Activated CD4-positive, alpha-beta T cell treated with anti-CD3 and anti-CD28 coated beads, Interleukin-10, Interleukin-2, amounts not matched to agents 100 ng/mL and 50 ng/mL, durations not matched to agents 16 hours and 8 hours (primary cell): ENCODE measurements around the gene KRT6A.
"Not testable (repeated sequence)": the region's sequence is repeated elsewhere in the genome, so short reads cannot be mapped to it uniquely, and the experiment has no call there.

Experiments
- DNase-seq: peaks from one replicate; pipeline ENCODE4 v3.0.0-alpha.2; 2020

Gene KRT6A

DNA sequence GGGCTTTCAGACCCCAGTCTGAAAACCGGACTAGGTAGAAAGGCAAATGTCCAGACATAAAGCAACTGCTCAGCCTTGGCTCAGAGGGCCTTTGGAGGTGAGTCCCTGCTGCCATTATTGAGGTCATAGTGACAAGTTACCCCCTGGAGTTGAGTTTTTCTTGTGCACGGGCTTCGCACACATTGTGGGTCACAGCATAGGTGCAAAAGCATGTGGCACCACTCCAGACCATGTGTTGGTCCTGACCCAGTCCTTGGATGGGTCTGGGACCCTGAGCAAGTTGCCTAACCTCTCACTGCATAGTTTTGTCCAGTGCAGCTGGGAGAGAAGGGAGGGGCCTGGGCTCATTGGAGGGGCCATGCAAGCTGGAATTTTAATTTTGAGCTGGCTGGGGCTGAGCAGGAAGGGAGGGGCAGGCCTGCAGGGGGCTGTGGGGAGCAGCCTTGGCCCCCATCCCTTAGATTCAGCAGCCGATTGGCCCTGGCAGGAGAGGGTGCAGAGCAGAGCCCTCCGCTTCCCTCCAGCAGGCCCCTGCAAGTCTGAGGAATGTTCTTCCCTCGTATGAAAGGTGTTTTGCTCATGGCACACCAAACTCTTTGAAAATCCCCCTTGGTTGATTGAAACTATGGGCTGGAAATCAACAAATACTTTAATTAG is 31.3 kb upstream of the KRT6A start:
- no peak for DNase-seq

DNA sequence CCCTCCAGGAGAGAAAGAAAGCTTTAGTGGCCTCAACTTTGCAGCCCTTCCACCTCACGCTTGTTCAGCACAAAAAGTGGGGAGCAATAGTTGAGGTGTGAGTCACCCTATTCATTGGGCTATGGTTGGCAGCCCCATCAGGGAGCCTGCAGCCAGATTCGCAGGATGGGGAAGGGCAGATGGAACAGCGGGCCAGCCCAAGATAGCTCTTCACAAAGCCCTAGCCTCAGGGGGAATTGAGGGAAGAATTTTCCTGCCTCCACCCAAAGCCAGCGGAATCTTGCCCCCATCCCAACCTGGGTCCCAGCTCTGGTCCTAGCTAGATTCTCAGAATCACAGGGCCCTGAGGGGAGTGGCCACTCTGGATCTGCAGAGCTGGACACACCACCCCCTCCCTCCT is 30.8 kb upstream of the KRT6A start:
- no peak for DNase-seq

DNA sequence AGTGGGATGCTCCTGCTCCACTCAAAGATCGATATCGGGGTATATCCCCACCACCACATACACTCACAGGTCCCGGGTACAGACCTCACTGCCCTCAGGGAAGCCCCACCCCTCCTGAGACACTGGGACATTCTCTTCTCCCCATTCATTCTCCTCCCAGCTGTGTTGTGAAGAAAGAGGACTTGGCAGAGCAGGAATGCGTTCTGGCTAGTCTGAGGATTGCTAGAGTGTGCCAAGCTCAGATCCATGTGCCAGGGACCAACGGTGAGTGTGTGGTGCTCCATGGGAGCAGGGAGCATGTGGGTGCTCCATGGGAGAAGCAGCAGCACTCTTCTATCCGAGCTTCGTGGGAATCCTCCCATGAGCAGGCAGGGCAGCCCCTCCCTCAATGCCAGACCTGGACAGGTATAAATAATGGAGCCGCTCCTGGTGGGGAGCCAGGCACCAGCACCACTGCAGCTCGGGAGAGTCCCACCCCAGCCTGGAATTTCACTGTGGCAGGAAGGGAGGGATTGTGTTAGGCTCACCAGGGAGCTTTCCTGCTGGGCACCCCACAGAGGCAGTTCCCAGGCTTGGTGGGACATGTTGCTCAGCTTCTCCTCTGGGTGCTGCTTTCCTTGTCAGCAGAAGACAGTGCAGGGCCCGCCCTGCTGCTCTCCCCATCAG is 29.4 kb upstream of the KRT6A start:
- DNase-seq = no peak

DNA sequence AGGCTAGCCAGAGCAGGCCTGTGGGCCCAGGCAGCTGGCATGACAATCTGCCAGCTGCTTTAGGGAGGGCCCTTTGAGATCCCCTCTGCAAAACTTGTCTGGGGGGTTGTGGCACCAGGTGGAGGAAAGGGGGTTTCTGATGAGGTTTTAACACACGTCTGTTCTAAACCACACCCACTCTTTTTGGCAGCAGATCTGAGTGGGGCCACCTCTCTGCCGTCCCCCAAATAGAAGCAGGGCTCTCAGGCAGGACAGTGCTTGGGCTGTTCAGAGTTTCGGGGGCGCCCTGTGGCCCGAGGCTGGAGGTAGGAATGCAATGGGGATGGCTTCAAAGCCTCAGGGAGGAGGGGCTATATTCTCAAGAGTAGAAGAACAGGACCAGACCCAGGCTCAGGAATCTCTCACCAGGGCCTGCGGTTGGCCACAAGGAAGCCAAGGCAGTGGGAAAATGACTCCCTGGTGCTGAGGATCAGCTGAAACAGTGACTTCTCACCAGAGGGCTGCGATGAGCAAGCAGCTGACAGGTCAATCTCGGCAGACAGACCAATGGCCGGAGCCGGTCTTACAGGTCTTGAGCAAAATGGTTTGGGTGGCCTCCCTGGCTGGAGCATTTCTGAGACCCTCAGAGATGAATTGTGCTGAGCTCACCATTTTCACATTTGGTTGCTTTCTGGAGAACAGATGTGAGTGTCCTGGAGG is 28.7 kb upstream of the KRT6A start:
- no peak for DNase-seq

DNA sequence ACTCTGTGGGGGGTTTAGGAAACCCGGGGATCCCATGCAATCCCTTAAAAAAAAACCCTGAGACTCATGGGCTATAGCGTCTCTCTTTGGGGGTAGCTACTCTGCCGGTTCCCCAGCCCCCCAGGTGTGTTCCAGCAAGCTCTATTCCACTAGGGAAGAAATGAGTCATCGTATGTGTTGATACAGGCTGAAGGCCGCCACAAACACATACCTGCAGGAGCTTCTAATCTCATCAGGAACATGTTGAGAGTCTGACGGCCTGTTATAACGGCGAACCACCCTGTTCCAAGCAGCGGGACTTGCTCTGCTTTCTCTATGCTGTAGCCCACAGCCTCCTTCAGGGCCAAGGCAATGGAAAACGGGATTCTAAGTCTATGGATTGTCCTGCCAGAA is 28.1 kb upstream of the KRT6A start:
- no peak for DNase-seq

DNA sequence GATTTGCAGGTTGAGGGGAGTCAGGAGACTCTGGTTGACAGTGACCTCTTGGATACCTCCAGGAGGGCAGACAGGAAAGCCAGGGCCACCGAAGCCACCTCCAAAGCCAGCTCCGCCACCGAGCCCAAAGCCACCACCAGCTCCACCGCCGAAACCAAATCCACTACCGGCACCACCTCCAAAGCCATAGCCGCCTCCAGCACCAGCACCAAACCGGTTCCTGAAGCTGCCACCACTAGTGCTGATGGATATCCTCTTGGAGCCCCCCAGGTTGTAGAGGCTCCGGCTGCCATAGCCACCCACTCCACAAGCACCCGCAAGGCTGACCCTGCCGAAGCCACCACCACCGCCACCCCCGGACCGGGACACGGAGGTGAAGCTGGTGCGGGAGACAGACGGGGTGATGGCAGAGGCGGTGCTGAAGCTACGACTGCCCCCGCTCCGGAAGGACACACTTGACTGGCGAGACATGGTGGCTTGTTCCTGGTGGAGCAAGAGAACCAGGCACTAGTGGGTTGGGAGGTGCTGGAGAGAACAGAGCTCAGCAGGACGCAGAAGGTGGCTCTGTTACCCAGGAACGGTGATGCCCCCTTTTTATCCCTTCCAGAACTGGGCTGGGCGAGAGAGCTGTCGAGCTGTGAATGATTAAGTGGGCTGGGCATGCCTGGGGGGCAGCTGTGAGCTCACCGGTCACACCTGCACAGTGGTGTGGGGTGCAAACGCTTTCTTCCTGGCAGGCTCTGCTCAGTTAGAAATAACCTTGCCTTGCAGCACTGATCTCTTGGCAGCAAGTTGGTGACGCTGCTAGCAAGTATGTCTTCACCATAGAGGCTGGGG is 27.0 kb upstream of the KRT6A start, which contains the start of gene KRT5:
Gene KRT5 (minus strand): TSS at position 569 of the 837 bp plus-strand sequence. CDS start 98 bp downstream, at position 471.
- DNase-seq = no peak

DNA sequence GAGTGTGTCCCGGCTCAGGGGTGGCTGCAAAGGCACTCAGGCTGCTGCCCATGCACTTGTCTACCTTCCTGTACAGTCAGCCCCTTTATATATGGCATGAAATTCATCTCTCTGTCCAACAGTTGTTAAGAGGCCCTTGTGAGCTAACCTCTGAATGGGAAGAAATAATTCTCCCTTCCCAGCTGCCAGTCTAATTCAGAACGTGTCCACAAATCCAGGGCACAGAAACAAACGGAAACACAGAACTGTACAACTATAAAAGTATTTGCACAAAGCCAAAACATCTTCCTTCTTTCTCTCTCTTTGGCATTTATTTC is 26.3 kb upstream of the KRT6A start:
- no peak for DNase-seq

DNA sequence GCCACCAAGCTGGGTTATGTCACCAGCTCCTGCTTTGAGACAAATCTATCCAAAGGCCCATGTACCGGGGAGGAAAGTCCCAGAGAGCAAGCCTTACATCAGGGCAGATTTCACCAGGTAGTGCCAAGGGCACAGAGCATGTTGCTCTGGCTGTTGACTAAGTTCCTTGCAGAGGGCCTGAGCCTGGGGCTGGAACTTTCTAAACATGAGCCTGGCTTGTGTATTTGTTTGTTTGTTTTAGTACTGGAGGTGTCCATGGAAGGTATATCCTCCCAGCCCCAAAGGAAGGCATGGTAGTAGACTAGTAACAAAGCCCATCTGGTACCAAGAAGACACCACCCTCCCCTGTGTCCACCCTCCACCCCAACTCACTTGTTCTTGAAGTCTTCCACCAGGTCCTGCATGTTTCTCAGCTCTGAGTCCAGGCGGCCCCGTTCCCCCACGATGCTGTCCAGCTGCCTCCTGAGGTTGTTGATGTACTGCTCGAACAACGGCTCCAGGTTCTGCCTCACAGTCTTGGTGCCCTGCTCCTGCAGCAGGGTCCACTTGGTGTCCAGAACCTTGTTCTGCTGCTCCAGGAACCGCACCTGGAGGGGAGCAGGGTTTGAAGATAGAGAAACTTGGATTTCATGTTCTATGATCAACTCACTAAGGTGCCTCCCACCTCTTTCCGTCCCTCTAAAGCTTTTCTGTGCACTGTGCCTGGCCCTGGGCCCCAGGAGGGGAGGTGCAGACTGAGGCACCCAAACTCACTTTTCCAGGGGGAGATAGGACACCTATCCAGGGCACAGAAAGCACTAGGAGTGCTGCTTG is 25.7 kb upstream of the KRT6A start:
- no peak for DNase-seq

DNA sequence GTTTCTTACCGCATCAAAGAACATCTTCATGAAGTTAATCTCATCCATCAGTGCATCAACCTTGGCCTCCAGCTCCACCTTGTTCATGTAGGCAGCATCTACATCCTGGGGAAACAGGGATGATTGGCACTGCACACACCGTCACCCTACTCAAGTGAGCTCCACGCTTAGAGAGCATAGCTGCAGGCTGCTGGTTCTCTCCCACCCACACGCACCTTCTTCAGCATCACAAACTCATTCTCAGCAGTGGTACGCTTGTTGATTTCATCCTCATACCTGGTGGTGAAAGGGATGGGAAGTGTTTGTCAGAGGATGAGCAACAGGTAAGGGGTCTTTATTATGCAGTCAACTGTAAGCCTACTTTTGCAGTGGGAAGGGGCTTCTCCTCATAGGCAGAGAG is 24.8 kb upstream of the KRT6A start:
- no peak for DNase-seq

DNA sequence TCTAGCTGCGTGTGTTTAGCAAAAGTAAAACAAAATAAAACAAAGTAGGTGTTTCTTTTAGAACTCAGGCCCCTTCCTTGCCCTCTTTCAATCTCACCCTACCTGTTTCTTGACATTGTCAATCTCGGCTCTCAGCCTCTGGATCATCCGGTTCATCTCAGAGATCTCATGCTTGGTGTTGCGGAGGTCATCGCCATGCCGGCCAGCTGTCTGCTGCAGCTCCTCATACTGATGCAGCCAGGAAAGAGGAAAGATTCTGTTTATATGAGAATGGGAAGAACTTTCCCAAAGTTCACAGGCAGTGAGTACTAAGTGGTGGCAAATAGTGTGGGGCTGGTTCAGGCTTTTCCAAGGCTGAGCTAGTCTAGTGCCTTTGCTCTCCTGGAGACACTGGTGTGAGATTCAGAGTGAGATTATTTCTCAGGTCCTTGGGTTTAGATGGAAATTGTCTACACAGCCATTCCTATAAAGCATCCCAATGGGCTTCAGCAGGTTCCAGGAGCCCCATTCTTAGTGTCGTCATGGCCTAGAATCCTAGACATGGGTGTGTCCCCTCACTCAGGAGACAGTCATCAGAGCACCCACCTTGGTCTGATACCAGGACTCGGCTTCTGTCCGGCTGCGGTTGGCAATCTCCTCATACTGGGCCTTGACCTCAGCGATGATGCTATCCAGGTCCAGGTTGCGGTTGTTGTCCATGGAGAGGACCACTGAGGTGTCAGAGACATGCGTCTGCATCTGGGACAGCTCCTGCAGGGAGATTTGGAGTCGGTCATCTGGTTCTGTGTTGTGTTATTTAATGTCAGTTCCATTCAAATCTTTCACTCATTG is 24.2 kb upstream of the KRT6A start:
- DNase-seq = no peak

DNA sequence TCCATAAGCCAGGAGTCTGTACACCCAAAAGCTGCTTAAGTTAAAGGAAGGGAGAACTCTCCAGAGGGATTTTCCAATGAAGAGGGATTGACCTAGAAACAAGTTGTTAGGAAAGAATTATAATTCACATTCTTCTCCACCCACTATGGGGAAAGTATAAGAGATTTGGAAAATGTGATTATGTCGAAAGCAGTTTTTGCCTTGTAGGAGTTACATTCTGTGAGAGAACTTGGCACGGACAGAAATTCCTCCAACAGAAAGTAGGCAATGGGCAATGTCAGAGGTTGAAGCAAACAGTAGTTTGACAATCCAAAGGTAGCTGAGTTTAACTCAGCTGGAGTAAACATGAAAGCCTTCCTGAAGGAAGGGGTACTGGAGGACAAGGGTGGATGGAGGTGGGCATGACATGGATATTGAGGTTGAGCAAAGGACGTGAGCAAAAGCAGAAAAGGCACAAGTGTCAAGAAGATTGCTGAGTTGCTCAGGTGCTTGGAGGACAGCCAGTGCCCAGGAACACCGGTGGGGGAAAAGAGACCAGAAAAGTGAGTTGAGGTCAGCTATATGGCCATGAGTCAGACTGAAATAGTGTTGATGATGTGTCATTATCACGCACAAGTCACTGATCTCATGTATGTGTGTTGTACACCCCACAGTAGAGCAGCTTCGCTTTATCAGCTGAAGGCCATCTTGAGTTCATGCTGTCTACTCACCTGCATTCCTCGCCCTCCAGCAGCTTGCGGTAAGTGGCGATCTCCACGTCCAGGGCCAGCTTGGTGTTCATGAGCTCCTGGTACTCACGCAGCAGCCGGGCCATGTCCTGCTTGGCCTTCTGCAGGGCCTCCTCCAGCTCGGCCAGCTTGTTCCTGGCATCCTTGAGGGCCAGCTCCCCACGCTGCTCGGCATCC is 23.1 kb upstream of the KRT6A start:
- DNase-seq = no peak

DNA sequence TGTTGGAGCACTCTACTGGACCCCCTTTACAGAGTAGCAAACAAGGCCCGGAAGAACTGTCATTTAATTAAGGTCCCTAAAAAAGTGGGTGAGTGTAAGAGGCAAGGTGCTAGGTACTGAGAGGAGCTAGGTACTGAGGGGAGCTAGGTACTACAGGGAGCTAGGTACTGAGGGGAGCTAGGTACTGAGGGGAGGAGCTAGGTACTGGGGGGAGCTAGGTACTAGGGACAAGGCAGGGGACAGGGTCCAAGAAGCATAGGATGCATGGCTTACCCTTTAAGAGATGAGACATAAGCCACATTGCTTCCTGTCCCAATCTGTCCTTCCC is 22.2 kb upstream of the KRT6A start:
- no peak for DNase-seq

DNA sequence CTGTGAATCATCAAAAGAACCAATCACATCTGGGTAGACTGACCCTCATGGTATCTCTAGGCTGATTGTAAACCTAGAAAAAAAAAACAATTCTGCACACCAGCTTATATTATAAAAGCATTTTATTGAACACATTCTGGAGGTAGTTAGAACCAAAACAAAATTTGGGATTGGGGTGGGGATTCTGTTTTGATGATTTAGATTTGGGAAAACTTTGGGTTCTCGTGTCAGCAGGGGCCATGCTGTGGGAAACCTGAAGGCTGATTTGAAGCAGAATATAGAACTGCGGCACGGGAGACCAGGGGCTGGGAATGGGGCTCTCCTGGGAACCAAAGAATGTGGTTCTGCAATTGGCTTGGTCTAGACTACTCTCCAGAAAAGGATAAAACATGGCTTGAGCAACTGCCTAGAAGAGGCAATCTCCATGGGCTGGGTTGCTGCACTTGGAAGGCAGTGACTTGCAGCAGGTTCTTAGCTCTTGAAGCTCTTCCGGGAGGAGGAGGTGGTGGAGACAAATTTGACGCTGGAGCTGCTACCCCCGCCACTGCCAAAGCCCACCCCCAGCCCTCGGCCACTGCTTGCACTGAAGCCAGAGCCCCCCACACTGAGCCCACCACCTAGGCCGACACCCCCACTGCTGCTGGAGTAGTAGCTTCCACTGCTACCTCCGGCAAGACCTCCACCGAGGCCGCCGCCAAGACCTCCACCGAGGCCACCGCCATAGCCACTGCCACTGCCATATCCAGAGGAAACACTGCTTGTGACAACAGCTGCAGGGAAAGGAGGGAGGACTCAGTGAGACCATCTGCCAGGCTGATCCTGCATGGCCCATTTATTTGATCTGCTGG is 21.6 kb upstream of the KRT6A start:
- DNase-seq = no peak

DNA sequence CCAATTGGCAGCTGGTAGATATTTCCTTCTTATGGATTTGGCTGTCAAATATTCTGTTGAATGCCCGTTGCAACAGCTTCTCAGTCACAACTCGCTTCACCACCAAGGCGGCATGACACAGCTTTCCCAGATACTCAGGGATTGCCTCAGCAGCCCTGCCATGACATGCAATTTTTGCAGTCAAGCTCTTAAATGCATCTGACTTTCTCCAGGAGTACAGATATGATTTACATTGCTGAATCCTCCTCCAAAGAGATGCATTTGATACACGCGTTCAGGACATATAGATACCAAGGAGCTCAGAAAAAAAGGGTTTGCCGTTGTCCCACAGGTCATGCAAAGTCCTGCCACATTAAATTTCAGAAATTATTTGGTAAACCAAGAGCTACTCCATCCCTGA is 20.7 kb upstream of the KRT6A start:
- DNase-seq = no peak

DNA sequence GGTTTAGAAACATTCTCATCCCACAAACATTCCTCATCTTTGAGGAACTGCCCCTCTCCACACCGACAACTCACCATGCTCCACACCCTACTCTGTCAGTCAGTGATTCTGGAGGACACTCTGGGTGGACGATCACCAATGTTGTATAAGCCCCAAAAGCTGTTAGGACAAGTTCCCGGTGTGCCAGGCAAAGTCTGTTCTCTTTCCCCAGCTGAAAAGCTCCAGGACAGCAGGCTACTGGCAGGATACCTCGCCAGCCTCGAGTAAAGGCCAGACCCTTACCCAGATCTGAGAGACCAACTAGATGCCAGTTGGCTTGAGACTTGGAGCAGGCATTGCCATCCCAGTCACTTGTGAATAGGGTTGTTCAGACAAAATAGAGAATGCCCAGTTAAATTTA is 15.2 kb upstream of the KRT6A start:
- DNase-seq = no peak

DNA sequence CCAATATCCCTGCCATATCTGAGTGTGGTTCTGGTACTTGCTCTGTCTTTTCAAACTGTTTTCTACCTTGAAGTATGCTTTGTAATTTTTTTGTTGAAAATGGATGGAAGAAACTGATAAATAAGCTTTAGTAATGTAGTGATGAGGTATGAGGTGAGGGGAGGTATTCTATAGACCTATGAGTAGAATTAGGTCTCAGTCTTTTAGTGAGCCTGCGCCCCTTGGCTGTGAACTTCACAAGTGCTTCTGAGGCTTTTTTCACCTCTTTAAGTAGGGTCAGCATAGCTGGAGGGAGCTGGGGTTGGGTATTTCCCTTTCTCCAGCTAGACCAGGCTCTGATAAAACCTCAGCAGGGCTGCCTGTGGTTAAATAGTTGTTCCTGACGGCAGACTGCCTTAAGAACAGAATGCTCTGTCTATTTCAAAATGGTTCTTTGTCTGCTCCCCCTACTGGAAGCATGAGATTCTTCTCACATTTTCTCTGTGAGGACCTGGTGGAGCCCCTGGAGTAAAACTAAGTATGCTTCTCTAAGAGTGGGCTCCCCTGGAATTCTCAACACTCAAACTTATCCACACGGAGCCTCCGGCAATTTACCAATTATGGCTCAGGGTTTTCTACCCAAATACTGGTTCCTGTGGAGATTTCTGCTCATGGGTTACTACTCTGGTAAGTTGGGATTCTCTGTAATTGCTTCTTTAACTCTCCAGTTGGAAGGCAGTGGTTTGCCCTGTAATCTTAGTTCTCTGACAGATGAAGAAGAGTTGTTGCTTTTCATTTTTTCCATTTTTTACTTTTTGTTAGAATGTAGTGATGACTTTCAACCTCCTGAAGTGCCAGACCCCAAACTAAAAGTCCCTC is 14.0 kb upstream of the KRT6A start:
- peak; percentile 27 for DNase-seq

DNA sequence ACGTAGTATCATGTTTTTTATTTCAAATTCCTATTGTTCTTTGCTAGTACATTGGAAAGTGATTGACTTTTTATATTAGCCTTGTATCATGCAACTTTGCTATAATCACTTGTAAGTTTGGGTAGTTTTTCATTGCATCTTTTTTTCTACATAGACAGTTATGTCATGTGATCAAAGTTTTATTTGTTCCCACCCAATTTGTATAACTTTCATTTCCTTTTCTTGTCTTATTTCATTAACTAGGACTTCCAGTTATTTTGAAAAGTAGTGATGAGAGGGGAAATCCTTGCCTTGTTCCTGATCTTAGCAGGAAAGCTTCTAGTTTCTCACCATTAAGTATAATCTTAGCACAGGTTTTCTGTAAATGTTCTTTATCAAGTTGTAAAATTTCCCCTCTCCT is 9.8 kb upstream of the KRT6A start:
- DNase-seq = no peak

DNA sequence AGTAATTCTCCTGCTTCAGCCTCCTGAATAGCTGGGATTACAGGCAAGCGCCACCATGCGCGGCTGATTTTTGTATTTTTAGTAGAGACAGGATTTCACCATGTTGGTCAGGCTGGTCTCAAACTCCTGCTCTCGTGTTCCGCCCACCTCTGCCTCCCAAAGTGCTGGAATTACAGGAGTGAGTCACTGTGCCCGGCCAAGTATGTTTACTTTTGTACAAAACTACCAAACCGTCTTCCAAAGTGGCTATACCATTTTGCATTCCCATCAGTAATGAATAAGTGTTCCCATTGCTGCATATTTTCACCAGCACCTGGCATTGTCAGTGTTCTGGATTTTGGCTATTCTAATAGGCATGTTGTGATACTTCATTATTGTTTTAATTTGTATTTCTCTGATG is 8.4 kb upstream of the KRT6A start:
- no peak for DNase-seq

DNA sequence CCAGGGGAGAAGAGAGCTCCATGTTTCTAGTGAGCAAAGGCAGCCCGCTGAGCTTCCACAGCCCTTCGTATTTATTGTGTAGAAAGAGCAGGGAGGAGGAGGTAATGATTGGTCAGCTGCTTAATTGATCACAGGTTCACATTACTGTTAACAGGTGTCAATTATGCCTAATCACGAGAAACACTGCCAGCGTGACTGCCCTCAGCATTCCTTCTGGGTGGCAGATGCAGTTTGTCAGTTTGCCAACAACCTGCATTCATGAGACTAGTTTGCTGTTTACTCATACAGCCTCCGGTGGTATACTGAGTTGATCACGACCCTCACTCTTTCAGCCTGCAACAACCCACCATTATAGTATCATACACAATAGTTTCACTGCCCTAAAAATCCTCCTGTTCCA is 7.5 kb upstream of the KRT6A start:
- DNase-seq = not testable (repeated sequence)
